BLaER1 treated with 17β-estradiol and CSF1 and Interleukin-3, amounts not matched to agents 10 nM and 100 nM (cell line): Measurements from ENCODE around the gene GRIK3.
A peak's percentile ranks its signal among the peaks of the same experiment; 100 is the strongest.

Experiments
- H3K27ac ChIP-seq, 11 experiments: shearing (Covaris generic); formaldehyde crosslinking; 2 replicates each; pipeline ENCODE4 v1.8.1; 2022
- H3K27me3 ChIP-seq, 11 experiments: shearing (Covaris generic); formaldehyde crosslinking; 2 replicates each; pipeline ENCODE4 v1.8.1; 2022
- H3K36me3 ChIP-seq, 11 experiments: shearing (Covaris generic); formaldehyde crosslinking; 2 replicates each; pipeline ENCODE4 v1.8.1; 2022
- H3K4me1 ChIP-seq, 10 experiments: shearing (Covaris generic); formaldehyde crosslinking; 2 replicates each; pipeline ENCODE4 v1.8.1; 2022
- H3K4me2 ChIP-seq, 11 experiments: shearing (Covaris generic); formaldehyde crosslinking; 2 replicates each; pipeline ENCODE4 v1.8.1; 2022
- H3K4me3 ChIP-seq, 10 experiments: shearing (Covaris generic); formaldehyde crosslinking; 2 replicates each; pipeline ENCODE4 v1.8.1; 2022
- H3K9ac ChIP-seq, 11 experiments: shearing (Covaris generic); formaldehyde crosslinking; 2 replicates each; pipeline ENCODE4 v1.8.1; 2022
- H3K9me3 ChIP-seq, 11 experiments: shearing (Covaris generic); formaldehyde crosslinking; replicated peaks in 1 of 11; 2 replicates each; pipeline ENCODE4 v1.8.1; 2022
- H4K20me1 ChIP-seq, 11 experiments: shearing (Covaris generic); formaldehyde crosslinking; 2 replicates each; pipeline ENCODE4 v1.8.1; 2022
- Cebpa-rat ChIP-seq, 11 experiments: shearing (Covaris generic); IDR thresholded peaks; 2 replicates each; pipeline ENCODE4 v1.8.1; 2022

The GRIK3 gene

GRCh38 chr1:36796106-36796590, 238.2 kb downstream of the GRIK3 start:
- Histone ChIP-seq H3K4me1 (peaks cover 0 to 6% (median 0%) of the 10 kb centered on the region in 10 experiments; a peak in 2 of 20 replicates), H3K27ac (no peak overlapping the region), H3K4me3 (no peak overlapping the region), H3K9ac (no peak overlapping the region), H3K4me2 (no peak overlapping the region), H4K20me1 (no peaks in the 10 kb centered on the region; a peak in 1 of 22 replicates), H3K27me3 (no peaks in the 10 kb centered on the region), H3K36me3 (no peaks in the 10 kb centered on the region), H3K9me3 (no peaks in the 10 kb centered on the region)
- TF ChIP-seq Cebpa-rat (IDR thresholded peaks at IDR 0.05) = no peak

- Histone ChIP-seq H4K20me1 (no peaks in the 10 kb centered on the region; a peak in 1 of 22 replicates), H3K27me3 (no peaks in the 10 kb centered on the region), H3K4me2 (peak overlapping the region in 1 of 11 experiments; percentile 30; a peak in 1 of 22 replicates), H3K36me3 (no peaks in the 10 kb centered on the region), H3K4me1 (peaks cover 0 to 6% (median 0%) of the 10 kb centered on the region in 10 experiments; a peak in 2 of 20 replicates), H3K9ac (no peak overlapping the region), H3K4me3 (no peak overlapping the region), H3K9me3 (no peaks in the 10 kb centered on the region), H3K27ac (no peak overlapping the region)
- TF ChIP-seq Cebpa-rat (IDR thresholded peaks at IDR 0.05) = no peak
Observed at GRCh38 chr1:36794460-36794859, 239.9 kb downstream of the GRIK3 start.

DNA sequence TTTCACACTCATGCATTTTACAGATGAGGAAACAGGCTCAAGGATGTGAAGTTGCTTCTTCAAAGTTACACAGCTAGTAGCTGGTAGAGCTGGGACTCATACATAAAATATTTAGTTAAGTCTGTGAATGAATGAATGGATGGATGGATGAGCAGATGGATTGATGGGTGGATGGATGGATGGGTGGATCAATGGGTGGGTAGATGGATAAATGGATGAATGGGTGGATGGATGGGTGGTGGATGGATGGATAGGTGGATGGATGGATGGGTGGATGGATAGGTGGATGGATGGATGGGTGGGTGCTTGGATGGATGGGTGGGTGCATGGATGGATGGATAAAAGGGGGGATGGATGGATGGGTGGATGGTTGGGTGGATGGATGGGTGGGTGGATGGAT, 240.9 kb downstream of the GRIK3 start:
- no peaks in the 10 kb centered on the region for H3K36me3 ChIP-seq
- H3K9me3 ChIP-seq = no peaks in the 10 kb centered on the region
- no peak for TF ChIP-seq Cebpa-rat (IDR thresholded peaks at IDR 0.05)
- H3K4me2 ChIP-seq = no peak overlapping the region
- H3K4me3 ChIP-seq = no peak overlapping the region
- H3K27ac ChIP-seq = no peak overlapping the region
- peaks cover 0 to 6% (median 0%) of the 10 kb centered on the region in 10 experiments; a peak in 2 of 20 replicates for H3K4me1 ChIP-seq
- H4K20me1 ChIP-seq = no peaks in the 10 kb centered on the region; a peak in 1 of 22 replicates
- no peak overlapping the region for H3K9ac ChIP-seq
- H3K27me3 ChIP-seq = no peaks in the 10 kb centered on the region

DNA sequence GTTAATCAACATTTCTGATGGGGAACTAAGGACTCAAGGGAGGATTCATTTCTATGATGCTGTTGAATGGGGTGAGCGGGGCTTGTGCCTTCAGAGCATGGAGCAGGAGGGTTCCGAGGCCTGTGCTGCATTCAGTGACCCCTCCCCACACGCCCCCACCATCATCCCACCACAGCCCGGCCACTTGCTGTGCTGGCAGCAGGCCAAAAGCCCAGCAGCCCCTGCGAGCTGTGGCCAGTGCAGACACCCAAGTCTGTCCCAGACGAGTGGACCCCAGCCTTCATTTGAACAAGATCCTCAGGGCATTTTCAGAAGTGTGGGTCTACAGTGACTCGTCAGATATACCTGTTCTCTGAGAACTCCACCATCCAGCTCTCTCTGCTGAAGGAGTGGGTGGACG, 242.0 kb downstream of the GRIK3 start:
- H3K4me2 ChIP-seq = no peak overlapping the region
- no peak overlapping the region for H3K27ac ChIP-seq
- no peaks in the 10 kb centered on the region for H3K36me3 ChIP-seq
- no peaks in the 10 kb centered on the region for H3K27me3 ChIP-seq
- no peaks in the 10 kb centered on the region; a peak in 1 of 22 replicates for H4K20me1 ChIP-seq
- no peak overlapping the region for H3K4me3 ChIP-seq
- H3K9ac ChIP-seq = no peak overlapping the region
- no peaks in the 10 kb centered on the region for H3K9me3 ChIP-seq
- TF ChIP-seq Cebpa-rat (IDR thresholded peaks at IDR 0.05) = no peak
- peaks cover 0 to 12% (median 6%) of the 10 kb centered on the region in 10 experiments; a peak in 12 of 20 replicates for H3K4me1 ChIP-seq

GRCh38 chr1:36790191-36790590, 244.1 kb downstream of the GRIK3 start:
- TF ChIP-seq Cebpa-rat (IDR thresholded peaks at IDR 0.05) = no peak
- Histone ChIP-seq H3K36me3 (no peaks in the 10 kb centered on the region), H3K9me3 (no peaks in the 10 kb centered on the region), H4K20me1 (no peaks in the 10 kb centered on the region; a peak in 1 of 22 replicates), H3K9ac (no peak overlapping the region), H3K4me2 (no peak overlapping the region), H3K27me3 (no peaks in the 10 kb centered on the region), H3K27ac (no peak overlapping the region), H3K4me3 (no peak overlapping the region), H3K4me1 (peaks cover 0 to 20% (median 9%) of the 10 kb centered on the region in 10 experiments; a peak in 13 of 20 replicates)

GRCh38 chr1:36789535-36789934, 244.8 kb downstream of the GRIK3 start:
- Histone ChIP-seq H3K4me1 (peaks cover 0 to 24% (median 11%) of the 10 kb centered on the region in 10 experiments; a peak in 16 of 20 replicates), H4K20me1 (no peaks in the 10 kb centered on the region), H3K9ac (no peak overlapping the region), H3K4me2 (no peak overlapping the region), H3K27me3 (no peaks in the 10 kb centered on the region), H3K27ac (no peak overlapping the region), H3K9me3 (no peaks in the 10 kb centered on the region), H3K4me3 (no peak overlapping the region), H3K36me3 (no peaks in the 10 kb centered on the region)
- no peak for TF ChIP-seq Cebpa-rat (IDR thresholded peaks at IDR 0.05)

GRCh38 chr1:36787312-36787913, 246.9 kb downstream of the GRIK3 start:
- no peaks in the 10 kb centered on the region for H4K20me1 ChIP-seq
- H3K9ac ChIP-seq = no peak overlapping the region
- no peak for TF ChIP-seq Cebpa-rat (IDR thresholded peaks at IDR 0.05)
- H3K4me1 ChIP-seq = peaks cover 0 to 42% (median 30%) of the 10 kb centered on the region in 10 experiments; a peak in 17 of 20 replicates
- H3K4me3 ChIP-seq = no peak overlapping the region
- no peaks in the 10 kb centered on the region for H3K36me3 ChIP-seq
- H3K4me2 ChIP-seq = peak overlapping the region in 7 of 11 experiments; percentile 1 to 45 (median 32); a peak in 8 of 22 replicates
- H3K27ac ChIP-seq = no peak overlapping the region
- no peaks in the 10 kb centered on the region for H3K9me3 ChIP-seq
- H3K27me3 ChIP-seq = no peaks in the 10 kb centered on the region

GRCh38 chr1:36786425-36786824, 247.9 kb downstream of the GRIK3 start:
- H4K20me1 ChIP-seq = no peaks in the 10 kb centered on the region
- H3K27ac ChIP-seq = no peak overlapping the region
- no peak overlapping the region for H3K9ac ChIP-seq
- no peaks in the 10 kb centered on the region for H3K9me3 ChIP-seq
- no peaks in the 10 kb centered on the region for H3K36me3 ChIP-seq
- TF ChIP-seq Cebpa-rat (IDR thresholded peaks at IDR 0.05) = no peak
- H3K4me2 ChIP-seq = no peak overlapping the region
- H3K27me3 ChIP-seq = no peaks in the 10 kb centered on the region
- no peak overlapping the region for H3K4me3 ChIP-seq
- peaks cover 0 to 52% (median 40%) of the 10 kb centered on the region in 10 experiments; a peak in 17 of 20 replicates for H3K4me1 ChIP-seq

- Histone ChIP-seq H3K9me3 (no peaks in the 10 kb centered on the region), H4K20me1 (no peaks in the 10 kb centered on the region), H3K4me3 (no peak overlapping the region), H3K27ac (no peak overlapping the region), H3K4me2 (peak overlapping the region in 9 of 11 experiments; percentile 13 to 79 (median 67); a peak in 15 of 22 replicates), H3K9ac (no peak overlapping the region), H3K36me3 (no peaks in the 10 kb centered on the region), H3K4me1 (peaks cover 0 to 65% (median 53%) of the 10 kb centered on the region in 10 experiments; a peak in 17 of 20 replicates), H3K27me3 (no peaks in the 10 kb centered on the region)
- TF ChIP-seq Cebpa-rat (IDR thresholded peaks at IDR 0.05) = no peak
Observed at GRCh38 chr1:36784147-36784859, 250.0 kb downstream of the GRIK3 start.
